WTC11 (cell line): ENCODE results near the gene ELFN2. TPM values are rescaled to one million over a fixed set of nuclear protein-coding genes. Genes with fewer than 3 reads are reported as not detected.

Experiments used
- ATAC-seq: fragments of 200-7000 bp; cut with Tn5 transposase; 2 replicates; pipeline ENCODE4 v1.10.0; 2021; ENCODE audit warnings: mild to moderate bottlenecking, moderate library complexity
- CTCF ChIA-PET: fragments of 300-600 bp; sonication (Branson Sonifier 250); formaldehyde crosslinking; loops from one replicate; lab custom pipeline; 2021; ENCODE audit warnings: antibody characterized with exemption; lab: Charles Lee
- POLR2A ChIA-PET: fragments of 350-600 bp; sonication (Branson Sonifier 250); formaldehyde crosslinking; loops from one replicate; lab custom pipeline; 2021; ENCODE audit warnings: antibody characterized with exemption; lab: Charles Lee
- DNase-seq: peaks from one replicate; pipeline ENCODE4 v3.0.0; 2021; ENCODE audit warnings: low spot score
- H3K27ac Mint-ChIP-seq: 2 replicates; pipeline ENCODE4 v1.8.0; 2021; ENCODE audit warnings: mixed read lengths
- H3K27me3 Mint-ChIP-seq: 2 replicates; pipeline ENCODE4 v1.8.0; 2021; ENCODE audit warnings: low read depth, mild to moderate bottlenecking, moderate library complexity, mixed read lengths
- H3K36me3 Mint-ChIP-seq: 2 replicates; pipeline ENCODE4 v1.8.0; 2021; ENCODE audit warnings: mixed read lengths
- H3K4me1 Mint-ChIP-seq: 2 replicates; pipeline ENCODE4 v1.8.0; 2022; ENCODE audit warnings: mixed read lengths
- H3K4me3 Mint-ChIP-seq: 2 replicates; pipeline ENCODE4 v1.8.0; 2021; ENCODE audit warnings: mild to moderate bottlenecking, moderate library complexity, mixed read lengths
- H3K9me3 Mint-ChIP-seq: 2 replicates; pipeline ENCODE4 v1.8.0; 2021; ENCODE audit warnings: mixed read lengths
- ATF1 ChIP-seq: sonication (generic); formaldehyde crosslinking; IDR thresholded peaks from 2 replicates; pipeline ENCODE4 v1.8.1; 2023; ENCODE audit warnings: mild to moderate bottlenecking, moderate library complexity, missing genetic modification reagents
- CDX4 ChIP-seq: fragments of 250-450 bp; sonication (Bioruptor Pico); IDR thresholded peaks from 2 replicates; pipeline ENCODE4 v1.9.0; 2021; ENCODE audit warnings: moderate library complexity, mild to moderate bottlenecking, inconsistent platforms, borderline replicate concordance
- CTCF ChIP-seq: fragments of 200-600 bp; IDR thresholded peaks from 2 replicates; pipeline ENCODE4 v1.8.0; 2022; ENCODE audit warnings: antibody characterized with exemption
- E2F1 ChIP-seq: sonication (generic); formaldehyde crosslinking; IDR thresholded peaks from 2 replicates; pipeline ENCODE4 v1.8.0; 2022; ENCODE audit warnings: mild to moderate bottlenecking, missing genetic modification reagents
- E2F5 ChIP-seq: sonication (generic); formaldehyde crosslinking; IDR thresholded peaks from 2 replicates; pipeline ENCODE4 v1.8.1; 2022; ENCODE audit warnings: mild to moderate bottlenecking, moderate library complexity, missing genetic modification reagents
- ERG ChIP-seq: fragments of 250-450 bp; sonication (Bioruptor Pico); IDR thresholded peaks from 2 replicates; pipeline ENCODE4 v1.8.0; 2021; ENCODE audit warnings: mild to moderate bottlenecking
- GABPB1 ChIP-seq: sonication (generic); formaldehyde crosslinking; IDR thresholded peaks from 2 replicates; pipeline ENCODE4 v1.8.1; 2023; ENCODE audit warnings: mild to moderate bottlenecking, missing genetic modification reagents
- GRHL2 ChIP-seq: fragments of 250-450 bp; sonication (Bioruptor Pico); IDR thresholded peaks from 2 replicates; pipeline ENCODE4 v1.8.0; 2022; ENCODE audit warnings: mild to moderate bottlenecking, moderate library complexity; ENCODE audit not compliant: insufficient replicate concordance, severe bottlenecking
- HMGXB4 ChIP-seq: sonication (generic); formaldehyde crosslinking; IDR thresholded peaks from 2 replicates; pipeline ENCODE4 v1.8.1; 2023; ENCODE audit warnings: mild to moderate bottlenecking, moderate library complexity, missing genetic modification reagents
- MAX ChIP-seq: sonication (generic); formaldehyde crosslinking; IDR thresholded peaks from 2 replicates; pipeline ENCODE4 v1.8.0; 2022; ENCODE audit warnings: mild to moderate bottlenecking, missing genetic modification reagents
- NR3C1 ChIP-seq: sonication (generic); formaldehyde crosslinking; conservative IDR thresholded peaks from 2 replicates; pipeline ENCODE4 v1.8.1; 2023; ENCODE audit warnings: low read depth, mild to moderate bottlenecking, missing genetic modification reagents
- PRDM15 ChIP-seq: sonication (generic); formaldehyde crosslinking; IDR thresholded peaks from 2 replicates; pipeline ENCODE4 v1.8.0; 2022; ENCODE audit warnings: missing genetic modification reagents
- PRRX2 ChIP-seq: fragments of 250-450 bp; sonication (Bioruptor Pico); IDR thresholded peaks from 2 replicates; pipeline ENCODE4 v1.8.0; 2021; ENCODE audit warnings: mild to moderate bottlenecking
- ZNF138 ChIP-seq: sonication (generic); formaldehyde crosslinking; conservative IDR thresholded peaks from 2 replicates; pipeline ENCODE4 v1.8.1; 2022; ENCODE audit warnings: mild to moderate bottlenecking, moderate library complexity, missing genetic modification reagents
- ZNF263 ChIP-seq: sonication (generic); formaldehyde crosslinking; IDR thresholded peaks from 2 replicates; pipeline ENCODE4 v1.8.1; 2022; ENCODE audit warnings: low read depth, mild to moderate bottlenecking, moderate library complexity, missing genetic modification reagents
- ZSCAN18 ChIP-seq: fragments of 250-450 bp; sonication (Bioruptor Pico); IDR thresholded peaks from 2 replicates; pipeline ENCODE4 v2.1.2; 2022; ENCODE audit warnings: mild to moderate bottlenecking, moderate library complexity
- total RNA-seq: library from RNA; stranded (reverse); gene quantifications from 3 replicates; pipeline ENCODE4 v1.2.3, GENCODE V29; 2021

The ELFN2 gene
- total RNA-seq, 1 experiment from 2014 or later, result 0.87 TPM

GRCh38 chr22:37472418-37473006 lies 45.2 kb upstream of the ELFN2 start:
- TF ChIP-seq MAX (CRISPR knock-in tag), result 0 out of 2 replicates have a peak, but pooled peaks have one; percentile 29
- TF ChIP-seq CTCF, result peak; percentile 66
- no peak for TF ChIP-seq HMGXB4 (CRISPR knock-in tag)
- DNase-seq (peak; percentile 79), ATAC-seq (peak; percentile 81)
- ChIA-PET POLR2A (interaction anchor here (0.6 to 1.2 kb wide), 2 partner anchors 120 to 127 kb away, joined by 3 to 4 read pairs; no protein-coding TSS in a partner anchor), CTCF (interaction anchor here (0.5 to 2.6 kb wide), 88 partner anchors 10 to 696 kb away, joined by 3 to 175 read pairs (median 5); partner anchors contain the start of genes CARD10, ELFN2, GGA1 and IFT27)
- H3K36me3 Mint-ChIP-seq, result no peaks in the 10 kb centered on the region
- H3K27me3 Mint-ChIP-seq, result no peaks in the 10 kb centered on the region; the same call in 1 of the 2 replicates
- H3K4me1 Mint-ChIP-seq, result 0 out of 2 replicates have a peak, but pooled peaks cover 3% of the 10 kb centered on the region
- H3K27ac Mint-ChIP-seq, result no peak overlapping the region
- no peak overlapping the region for H3K4me3 Mint-ChIP-seq
- H3K9me3 Mint-ChIP-seq, result no peaks in the 10 kb centered on the region

GRCh38 chr22:37471727-37472417 lies 44.6 kb upstream of the ELFN2 start:
- DNase-seq, result no peak
- H3K4me1 Mint-ChIP-seq, result 0 out of 2 replicates have a peak, but pooled peaks cover 3% of the 10 kb centered on the region
- H3K36me3 Mint-ChIP-seq, result no peaks in the 10 kb centered on the region
- TF ChIP-seq ATF1 (no peak), PRRX2 (CRISPR knock-in tag) (no peak), ZNF263 (CRISPR knock-in tag) (no peak), CDX4 (CRISPR knock-in tag) (no peak), GRHL2 (CRISPR knock-in tag) (no peak), NR3C1 (CRISPR knock-in tag) (no peak), ERG (CRISPR knock-in tag) (no peak), E2F5 (CRISPR knock-in tag) (no peak), ZNF138 (CRISPR knock-in tag) (no peak), ZSCAN18 (CRISPR knock-in tag) (no peak), GABPB1 (CRISPR knock-in tag) (no peak), PRDM15 (CRISPR knock-in tag) (no peak), E2F1 (CRISPR knock-in tag) (no peak)
- TF ChIP-seq, all 79 proteins: peak for 0
- CTCF ChIA-PET, result interaction anchor here (0.5 to 2.6 kb wide), 79 partner anchors 10 to 1962 kb away, joined by 3 to 175 read pairs (median 5); partner anchors contain the start of genes CARD10, GGA1, IFT27 and LGALS2
- Mint-ChIP-seq H3K4me3 (no peak overlapping the region), H3K27me3 (no peaks in the 10 kb centered on the region; the same call in 1 of the 2 replicates), H3K27ac (no peak overlapping the region), H3K9me3 (no peaks in the 10 kb centered on the region)
- POLR2A ChIA-PET, result interaction anchor here (0.5 to 1.2 kb wide), 3 partner anchors 120 to 203 kb away, joined by 3 to 4 read pairs (median 3); no protein-coding TSS in a partner anchor
- ATAC-seq, result no peak
